ENCODE measurements around the gene SMYD3. TPM values are rescaled to one million over a fixed set of nuclear protein-coding genes. Genes with fewer than 3 reads are reported as not detected.
A peak's percentile ranks its signal among the peaks of the same experiment; 100 is the strongest.

SMYD3 gene
- total RNA-seq, 1 donor from 2014 or later = 26.7 TPM

DNA sequence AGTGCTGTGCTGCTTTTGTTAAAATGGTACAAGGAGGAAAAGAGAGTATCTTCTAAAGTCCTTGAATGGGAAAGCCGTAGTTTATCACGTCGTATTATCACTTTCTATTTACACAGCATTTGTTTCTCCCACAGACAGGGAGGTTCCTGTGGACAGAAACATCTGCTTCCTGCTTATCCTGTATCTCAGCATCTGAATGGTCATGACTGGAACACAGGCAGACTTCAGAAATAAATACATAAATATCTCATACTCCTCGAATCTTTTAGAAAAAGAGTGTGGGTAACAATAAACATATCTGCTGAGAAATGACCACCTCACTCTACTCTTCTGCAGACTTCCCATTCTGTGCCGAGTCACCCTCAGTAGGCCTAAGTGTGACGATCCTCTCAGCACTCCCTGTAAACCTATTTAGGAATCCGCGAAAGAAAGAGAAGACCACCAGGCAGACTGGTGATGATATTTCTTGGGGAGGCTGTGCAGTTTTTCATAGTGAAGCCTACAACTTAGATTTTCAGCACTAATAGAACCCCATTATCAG, 393.5 kb downstream of the SMYD3 start:
- DNase-seq (ENCODE audit: low read depth, low spot score) = peak; percentile 67

DNA sequence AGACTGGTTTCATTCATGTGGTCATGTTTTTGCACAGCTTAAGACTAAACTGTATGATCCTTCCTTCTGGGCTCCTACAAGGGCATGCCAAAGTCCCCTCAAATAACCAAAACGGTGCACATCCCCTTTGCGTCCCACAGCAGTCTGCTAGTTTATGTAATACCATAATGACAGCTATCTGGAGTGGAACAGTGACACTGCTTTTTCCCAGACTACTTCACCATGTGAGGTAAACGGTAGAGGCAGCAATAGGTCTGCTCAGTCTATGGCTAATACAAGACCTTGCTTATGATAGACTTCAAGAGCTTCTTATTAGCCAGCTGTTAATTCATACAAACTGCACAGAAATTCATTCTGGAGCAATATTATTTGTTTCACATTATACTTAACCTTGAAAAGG, 395.5 kb downstream of the SMYD3 start:
- DNase-seq (ENCODE audit: low read depth, low spot score) = no peak

DNA sequence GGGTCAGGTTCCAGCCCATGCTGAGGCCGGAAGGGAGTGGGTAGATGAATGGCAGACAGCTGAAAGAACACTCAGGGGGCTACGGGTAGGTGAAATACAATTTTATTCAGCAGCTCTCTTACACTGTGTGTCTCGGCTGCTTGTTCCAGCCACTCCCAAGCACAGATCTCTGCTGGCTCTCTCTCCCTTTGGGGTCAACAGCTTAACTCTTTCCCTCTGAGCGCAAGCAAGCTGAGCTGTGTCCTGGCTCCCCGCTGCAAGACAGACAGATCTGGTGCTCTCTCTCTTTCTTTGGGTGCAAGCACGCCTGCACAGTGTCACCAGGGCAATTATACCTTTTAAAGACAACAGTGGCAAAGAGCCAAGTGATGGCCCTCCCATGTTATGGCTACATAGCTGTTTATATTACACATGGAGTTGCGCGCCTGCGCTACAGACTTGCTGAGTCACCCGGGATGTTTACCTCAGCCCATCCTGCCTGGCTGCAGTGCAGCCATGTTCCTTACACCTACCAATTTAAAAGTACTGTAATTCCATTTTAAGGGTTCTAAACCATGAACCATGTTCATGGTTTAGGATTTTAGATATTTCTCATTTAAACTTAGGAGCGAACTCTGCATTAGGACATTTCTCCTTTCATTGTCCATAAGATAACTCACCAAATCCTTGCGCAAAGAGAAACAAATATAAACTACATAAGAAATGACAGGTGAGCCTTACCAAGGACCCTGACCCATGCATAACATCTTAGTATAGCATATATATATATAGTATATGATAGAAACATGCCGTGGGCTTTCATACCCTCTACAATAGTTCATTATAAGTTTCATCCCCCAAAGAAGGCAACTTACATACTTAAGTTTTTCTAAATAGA, 396.5 kb downstream of the SMYD3 start:
- DNase-seq (ENCODE audit: low read depth, low spot score) = no peak

DNA sequence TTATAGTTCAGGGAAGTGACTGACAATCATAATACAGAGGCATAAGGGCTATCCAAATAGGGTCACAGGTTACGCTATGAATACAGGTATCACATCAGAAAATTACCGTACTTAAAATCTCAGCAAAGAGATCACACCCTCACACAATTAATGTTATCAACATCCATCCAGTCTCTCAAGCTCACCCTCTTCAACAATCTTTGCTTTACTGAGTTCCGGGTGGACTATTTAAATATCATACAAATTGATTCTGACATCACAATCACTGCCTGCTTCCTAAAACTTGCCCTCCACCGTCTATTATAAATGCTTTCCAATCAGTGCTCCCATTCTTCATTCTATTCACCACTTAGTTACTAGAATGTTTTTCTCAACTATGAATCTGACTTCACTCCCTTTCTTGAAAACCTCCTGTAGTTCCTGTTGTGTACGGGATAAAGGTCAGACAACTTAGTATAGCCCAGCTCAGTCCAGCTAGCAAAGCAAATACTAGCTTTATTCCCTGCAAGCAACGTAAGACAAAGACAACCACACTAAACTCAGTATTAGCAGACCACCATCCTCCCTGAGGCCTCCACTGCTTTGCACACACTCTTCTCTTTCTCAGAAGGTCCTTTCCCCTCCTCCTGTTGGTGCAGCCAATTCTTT, 398.7 kb downstream of the SMYD3 start:
- DNase-seq (ENCODE audit: low read depth, low spot score) = no peak

DNA sequence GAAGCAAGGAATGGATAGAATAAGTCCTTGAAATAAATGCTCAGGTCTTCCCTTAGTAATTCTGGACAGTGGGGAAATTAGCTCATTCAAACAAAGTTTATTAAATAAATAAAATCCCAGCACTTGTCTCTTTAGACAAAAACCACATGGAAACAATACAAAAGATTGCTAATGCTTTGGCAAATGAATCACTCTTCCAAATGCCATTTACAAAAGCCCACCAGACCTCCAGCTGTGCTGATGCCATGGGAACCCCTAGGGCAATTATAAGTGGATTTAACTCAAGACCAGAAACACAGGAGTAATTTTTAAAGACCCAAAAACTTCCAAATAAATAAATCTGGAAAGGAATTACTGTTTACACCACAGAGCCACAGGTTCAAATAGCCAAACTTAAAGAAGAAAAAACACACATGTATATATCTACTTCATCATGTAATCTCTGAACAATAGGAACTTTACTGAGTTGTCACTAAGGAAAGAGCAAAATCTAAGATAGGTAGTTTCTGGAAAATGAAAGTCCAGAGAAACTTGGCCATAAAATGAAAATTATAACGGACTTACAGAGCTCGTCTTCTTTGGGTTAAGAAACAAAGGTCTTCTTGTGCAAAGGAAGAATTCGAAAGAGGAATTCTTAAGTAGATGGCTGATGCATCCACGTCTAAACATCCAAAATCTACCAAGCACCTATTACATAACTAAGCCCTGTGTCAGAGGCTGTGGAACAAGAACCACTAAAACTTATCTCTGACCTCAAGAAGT, 399.4 kb downstream of the SMYD3 start:
- no peak for DNase-seq (ENCODE audit: low read depth, low spot score)

DNA sequence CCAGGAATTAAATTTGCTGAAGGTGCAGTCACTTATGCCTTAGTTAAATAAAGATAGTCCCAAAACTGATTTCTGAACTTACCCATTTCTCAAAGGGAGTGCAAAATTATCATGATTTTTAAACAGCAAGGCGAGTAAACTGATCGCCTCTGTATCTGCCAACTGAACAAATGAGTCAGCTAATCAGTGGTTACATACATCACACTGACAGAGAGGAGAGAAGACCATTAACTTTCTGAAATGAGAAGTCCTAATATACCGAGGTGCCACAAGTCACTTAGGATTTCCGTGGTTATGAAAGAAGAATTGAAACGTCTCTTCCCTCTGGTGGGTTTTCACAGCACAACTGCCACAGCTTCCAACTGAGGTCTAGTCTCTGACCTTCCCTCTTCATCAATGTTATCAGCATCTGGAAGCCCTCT, 400.7 kb downstream of the SMYD3 start:
- DNase-seq (ENCODE audit: low read depth, low spot score) = no peak

DNA sequence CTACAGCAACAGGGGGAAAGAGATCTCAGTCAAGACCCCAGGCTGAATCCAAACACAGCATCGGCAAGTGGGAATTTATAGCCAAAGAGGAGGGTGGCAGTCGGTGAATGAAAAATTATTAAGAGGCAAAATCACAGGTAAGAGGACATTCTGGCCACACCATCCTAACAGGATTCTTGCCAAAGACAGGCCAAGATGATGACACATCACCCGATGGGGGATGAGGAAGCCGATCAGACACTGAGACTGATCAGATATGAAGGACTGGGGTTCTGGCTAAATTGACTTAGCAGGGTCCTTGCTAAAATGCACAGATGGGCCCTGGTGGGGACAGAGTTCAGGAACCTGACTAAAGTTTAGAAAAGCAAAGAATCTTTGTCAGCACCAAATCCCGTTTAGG, 402.2 kb downstream of the SMYD3 start:
- DNase-seq (ENCODE audit: low read depth, low spot score) = no peak

DNA sequence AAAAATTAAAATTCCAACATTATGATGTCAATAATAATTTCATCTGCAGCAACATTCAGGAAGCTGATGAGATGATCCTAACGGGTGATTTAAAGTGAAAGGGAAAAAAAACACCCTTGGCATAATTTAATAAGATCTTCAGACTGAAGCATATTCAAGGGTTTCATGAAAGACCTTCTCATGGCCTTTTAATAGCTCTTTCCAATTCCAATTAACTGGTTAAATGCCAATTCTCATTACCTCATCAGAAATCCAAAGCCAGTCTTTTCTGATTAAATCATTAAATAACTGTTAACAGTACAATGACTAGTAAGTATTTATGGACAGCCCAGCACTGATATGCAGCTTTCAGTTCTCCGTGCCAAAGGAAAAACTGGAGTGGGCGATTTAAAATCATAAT, 407.5 kb downstream of the SMYD3 start:
- no peak for DNase-seq (ENCODE audit: low read depth, low spot score)

DNA sequence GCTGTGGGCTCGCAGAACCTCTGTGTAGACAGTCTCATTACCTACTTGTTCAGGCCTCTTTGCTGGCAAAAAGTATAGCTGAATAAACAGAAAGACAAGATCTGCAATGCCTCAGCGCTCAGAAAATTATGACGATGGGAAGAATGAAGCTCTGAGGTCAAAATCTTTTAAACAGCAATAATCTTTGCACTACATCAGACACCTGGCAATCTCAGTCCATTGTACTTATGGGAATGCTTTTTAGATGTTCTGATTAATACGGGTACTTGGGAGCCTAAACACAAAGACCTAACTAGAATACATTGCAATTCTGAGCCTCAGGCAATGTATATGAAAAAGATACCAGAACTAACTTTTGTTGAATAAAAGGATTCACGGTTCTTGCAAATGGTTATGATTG, 410.7 kb downstream of the SMYD3 start:
- DNase-seq (ENCODE audit: low read depth, low spot score) = no peak

DNA sequence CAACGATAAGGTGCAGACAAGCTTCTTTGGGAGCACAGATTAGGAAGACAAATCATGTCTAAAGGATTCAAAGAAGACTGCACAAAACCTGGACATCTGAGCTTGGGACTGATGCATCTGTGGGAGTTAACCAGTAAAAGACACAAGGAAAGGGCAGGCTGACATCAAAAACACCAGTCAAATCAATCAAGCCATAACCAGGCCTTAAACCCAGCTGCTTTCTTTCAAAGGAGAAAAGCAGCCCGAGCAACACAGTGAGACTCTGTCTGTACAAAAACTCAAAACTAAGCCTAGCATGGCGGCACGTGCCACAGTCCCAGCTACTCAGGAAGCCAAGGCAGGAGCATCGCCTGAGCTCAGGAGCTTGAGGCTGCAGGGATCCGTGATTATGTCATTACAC, 411.6 kb downstream of the SMYD3 start:
- DNase-seq (ENCODE audit: low read depth, low spot score) = no peak

DNA sequence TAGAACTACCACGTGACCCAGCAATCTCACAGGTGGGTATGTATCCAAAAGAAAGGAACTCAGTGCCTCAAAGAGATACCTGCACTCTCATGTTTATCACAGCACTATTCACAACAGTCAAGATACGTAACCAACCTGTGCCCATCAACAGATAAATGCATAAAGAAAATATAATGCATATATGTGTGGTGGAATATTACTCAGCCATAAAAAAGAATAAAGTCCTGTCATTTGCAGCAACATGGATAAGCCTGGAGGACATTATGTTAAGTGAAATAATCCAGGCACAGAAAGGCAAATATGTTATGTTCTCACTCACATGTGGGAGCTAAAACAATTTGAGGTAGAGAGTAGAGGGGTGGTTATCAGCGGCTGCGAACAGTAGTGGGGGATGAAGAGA, 413.8 kb downstream of the SMYD3 start:
- no peak for DNase-seq (ENCODE audit: low read depth, low spot score)

DNA sequence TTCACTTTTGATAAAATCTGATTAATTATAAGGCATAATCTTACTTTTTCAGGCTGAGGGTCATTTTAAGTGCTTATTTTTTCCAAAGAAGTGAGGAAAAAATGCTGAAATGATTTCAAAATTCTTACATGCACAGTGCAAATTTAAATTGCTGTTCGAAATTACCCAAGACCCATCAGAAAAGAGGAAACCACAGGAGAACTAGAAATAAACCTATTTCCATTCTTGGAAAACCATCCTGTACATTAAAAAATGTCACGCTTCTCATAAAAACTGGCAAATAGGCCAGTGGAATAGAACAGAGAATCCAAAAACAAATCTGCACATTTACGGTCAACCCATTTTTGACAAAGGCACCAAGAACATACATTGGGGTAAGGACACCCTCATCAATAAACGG, 414.9 kb downstream of the SMYD3 start:
- DNase-seq (ENCODE audit: low read depth, low spot score) = no peak

DNA sequence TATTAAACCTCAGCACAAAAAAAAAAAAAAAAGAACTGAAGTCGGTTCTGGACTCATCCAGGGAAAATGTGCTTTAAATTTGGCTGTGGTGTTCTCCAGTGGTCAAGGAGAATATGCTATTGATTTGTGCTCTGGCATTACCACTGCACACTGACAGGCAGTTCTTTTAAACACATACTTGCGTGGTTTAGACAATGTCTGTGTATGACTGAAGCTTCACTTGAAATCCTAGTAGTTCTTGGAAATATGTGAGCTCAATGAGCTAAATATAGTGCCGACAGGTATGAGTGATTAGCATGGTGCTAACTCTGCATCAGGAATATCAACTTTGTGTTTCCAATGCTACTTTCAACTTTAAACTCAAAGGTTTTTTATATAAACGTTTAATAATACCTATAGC, 415.6 kb downstream of the SMYD3 start:
- DNase-seq (ENCODE audit: low read depth, low spot score) = no peak

DNA sequence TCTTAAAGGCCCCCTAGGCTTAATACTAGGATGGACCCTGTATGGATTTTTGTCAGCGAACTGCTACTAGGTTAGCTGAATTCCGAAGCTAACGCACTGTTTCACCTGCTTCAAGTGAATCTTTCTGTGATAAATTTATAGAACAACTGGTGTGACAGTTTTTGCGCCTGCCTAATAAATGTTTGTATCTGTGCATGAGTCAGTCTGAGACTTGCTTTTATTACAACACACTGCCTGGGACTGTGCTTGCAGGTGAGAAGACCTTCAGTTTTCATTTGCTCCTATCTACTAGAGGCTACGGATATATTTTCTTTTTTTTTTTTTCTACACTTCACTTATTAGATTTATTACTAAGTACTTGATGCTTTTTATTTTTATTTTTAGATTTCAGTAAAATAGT, 420.9 kb downstream of the SMYD3 start:
- no peak for DNase-seq (ENCODE audit: low read depth, low spot score)

DNA sequence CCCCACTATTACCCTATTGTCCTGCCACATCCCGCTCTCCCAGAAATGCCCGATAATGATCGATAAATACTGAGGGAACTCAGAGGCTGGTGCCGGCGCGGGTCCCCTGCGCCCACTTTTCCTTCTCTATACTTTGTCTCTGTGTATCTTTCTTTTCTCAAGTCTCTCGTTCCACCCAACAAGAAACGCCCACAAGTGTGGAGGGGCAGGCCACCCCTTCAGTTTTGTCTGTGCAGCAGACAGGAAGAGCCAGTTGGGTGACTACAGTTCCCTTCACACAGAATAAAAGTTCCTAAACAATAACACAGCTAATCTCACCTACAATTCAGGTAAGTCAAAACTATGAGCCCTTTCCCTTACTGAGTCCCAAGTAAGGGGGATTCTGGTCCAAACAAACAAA, 423.7 kb downstream of the SMYD3 start:
- no peak for DNase-seq (ENCODE audit: low read depth, low spot score)

DNA sequence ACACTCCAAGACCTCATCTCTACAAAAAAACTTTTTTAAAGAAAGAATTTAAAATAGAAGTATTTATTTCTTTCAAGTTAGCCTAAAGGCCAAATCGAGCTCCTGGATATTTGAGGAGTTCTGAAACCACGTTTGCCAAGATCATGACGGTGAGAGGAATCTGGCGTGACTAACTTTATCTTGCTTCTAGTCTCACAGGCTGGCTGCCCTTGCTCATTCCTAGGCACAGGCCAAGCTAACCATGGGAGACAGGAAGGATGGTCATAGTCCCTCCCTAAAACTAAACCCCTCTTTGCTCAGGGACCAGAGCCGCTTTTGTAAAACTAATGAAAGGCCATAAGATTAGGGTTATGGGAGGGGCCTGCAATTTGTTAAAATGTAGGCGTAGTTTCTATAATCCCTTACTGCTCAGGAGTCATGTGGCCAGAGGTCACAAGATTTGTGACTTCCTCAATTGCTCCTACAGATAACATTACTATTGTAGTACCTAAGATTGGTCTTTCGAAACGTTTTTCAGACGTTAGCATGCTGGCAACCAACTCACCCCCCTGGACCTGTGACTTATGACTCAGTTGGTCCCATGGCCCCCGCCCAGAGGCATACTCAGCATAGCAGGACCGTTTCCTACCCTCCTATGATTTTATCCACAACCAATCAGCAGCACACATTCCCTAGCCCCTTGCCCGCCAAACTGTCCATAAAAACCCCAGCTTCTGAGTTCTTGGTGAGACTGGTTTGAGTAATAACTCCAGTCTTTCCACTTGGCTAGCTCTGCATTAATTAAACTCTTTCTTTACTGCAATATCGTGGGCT, 425.0 kb downstream of the SMYD3 start:
- no peak for DNase-seq (ENCODE audit: low read depth, low spot score)

DNA sequence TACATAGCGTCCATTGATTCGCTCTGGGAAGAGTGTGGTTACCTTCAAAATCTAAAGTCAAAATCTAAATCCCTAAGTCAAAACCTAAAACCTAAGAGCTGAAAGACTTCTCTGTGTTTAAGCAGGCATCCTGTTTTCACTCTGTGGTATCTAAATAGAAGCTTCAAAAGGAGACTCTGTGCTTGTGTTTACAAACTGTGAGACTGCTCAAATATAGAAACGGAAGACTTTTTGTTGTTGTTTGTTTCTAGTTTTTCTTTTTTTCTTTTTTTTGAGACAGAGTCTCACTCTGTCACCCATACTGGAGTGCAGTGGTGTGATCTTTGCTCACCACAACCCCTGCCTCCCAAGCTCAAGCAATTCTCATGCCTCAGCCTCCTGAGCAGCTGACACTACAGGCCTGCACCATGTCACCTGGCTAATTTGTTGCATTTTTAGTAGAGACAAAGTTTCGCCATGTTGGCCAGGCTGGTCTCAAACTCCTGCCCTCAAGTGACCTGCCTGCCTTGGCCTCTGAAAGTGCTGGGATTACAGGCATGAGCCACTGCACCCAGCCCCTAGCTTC, 425.9 kb downstream of the SMYD3 start:
- DNase-seq (ENCODE audit: low read depth, low spot score) = no peak

DNA sequence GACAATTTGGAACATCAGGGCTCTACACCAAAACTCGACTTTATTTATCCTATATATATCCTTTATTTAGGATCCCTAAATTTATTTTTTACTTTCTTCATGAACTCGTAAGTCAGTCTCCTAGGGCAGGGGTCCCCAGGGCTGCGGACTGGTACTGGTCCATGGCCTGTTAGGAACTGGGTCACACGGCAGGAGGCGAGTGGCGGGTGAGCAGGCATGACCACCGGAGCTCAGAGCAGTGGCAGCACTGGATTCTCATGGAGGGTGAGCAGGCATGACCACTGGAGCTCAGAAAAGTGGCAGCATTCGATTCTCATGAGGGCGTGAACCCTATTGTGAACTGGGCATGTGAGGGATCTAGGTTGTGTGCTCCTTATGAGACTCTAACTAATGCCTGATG, 427.0 kb downstream of the SMYD3 start:
- no peak for DNase-seq (ENCODE audit: low read depth, low spot score)

DNA sequence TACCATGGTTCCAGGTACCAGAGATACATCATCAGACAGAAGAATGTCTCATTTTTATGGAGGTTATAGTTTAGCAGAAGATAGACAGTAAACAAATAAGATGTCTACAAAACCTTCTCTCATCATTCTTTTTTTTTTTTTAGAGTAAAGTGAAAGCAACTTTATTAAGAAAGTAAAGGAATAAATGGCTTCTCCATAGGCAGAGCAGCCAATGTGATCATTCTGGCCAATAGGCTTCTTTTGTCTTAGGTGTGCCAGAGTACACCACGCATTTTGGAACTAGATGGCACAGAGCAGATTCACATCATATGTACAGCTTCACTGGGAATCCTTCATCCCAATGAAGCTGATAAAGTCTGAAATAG, 428.2 kb downstream of the SMYD3 start:
- no peak for DNase-seq (ENCODE audit: low read depth, low spot score)

DNA sequence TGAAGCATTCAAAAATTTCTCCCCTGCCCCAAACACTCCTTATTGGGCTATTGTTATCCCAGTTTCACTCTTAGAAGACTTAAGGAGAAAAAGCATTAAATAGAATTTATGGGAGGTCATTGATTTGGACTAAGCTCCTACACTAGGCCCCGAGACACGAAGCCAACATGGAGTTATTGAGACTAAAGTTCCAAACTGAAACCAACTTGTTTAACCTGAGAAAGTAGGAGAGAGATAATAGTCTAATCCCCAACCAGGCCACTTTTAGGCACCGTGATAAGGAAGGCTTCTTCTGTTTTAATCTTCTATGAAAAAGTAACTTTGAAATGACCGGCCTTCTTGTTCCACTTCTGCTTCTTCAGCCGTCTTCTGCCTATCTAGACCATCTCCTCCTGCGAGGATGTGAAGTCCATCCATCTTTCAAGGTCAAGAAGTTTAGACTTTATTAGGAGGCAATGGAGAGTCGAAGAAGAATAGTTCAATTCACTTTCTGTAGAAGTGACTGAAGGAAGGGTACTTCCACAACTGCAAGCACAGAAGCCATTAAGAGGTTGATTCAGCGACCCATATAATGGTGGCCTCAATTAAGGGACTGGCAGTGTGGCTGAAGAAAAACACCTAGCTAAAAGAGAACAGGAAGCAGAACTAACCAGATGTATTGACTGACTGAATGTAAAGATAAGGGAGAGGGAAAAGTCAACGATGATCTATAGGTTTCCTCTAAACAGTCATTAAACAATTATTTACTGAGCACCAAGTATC, 428.8 kb downstream of the SMYD3 start:
- DNase-seq (ENCODE audit: low read depth, low spot score) = no peak

Data from pulmonary artery endothelial cell (primary cell).